HG03439 (cell line): Measurements from ENCODE around the gene JAG2.

Source experiments
- ATAC-seq: cut with Tn5 transposase; IDR thresholded peaks from one replicate; pipeline ENCODE4 v1.9.1; 2021; ENCODE audit warnings: mild to moderate bottlenecking, moderate library complexity; ENCODE audit not compliant: unreplicated experiment

JAG2 gene

DNA sequence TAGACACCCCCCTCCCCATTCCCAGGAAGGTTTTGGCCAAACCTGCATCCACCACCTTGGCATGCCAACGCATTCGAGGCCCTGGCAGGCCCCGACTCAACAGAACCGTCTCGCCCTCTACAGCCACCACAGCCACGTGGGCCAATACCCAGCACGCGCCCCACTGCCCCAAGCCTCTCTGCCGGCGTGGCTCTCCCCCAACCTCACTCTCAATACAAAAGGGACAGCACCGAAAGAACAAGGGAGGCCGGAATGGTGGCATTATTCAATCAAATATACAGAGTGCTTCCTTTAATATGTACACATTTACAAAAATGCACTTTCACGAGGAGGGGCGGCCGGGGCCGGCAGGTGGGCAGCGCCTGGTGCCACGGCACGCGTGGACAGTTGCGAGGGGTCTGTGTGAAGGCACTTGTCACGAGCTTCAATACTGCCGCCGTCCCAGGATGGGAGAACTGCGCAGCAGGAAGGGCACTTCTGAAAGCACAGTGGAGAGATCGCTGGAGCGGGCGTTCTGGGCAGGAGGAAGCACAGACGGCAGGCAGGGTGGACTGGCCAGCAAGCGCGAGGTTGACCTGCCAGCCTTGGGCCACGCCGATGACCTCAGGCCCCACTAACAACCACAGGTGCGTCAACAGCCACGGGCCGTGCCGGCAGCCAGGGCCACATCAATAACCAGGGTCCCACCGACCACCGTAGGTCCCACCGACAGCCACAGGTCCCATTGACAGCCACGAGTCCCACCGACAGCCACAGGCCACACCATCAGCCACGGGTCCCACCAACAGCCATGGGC lies 26.9 kb downstream of the JAG2 start:
- no peak for ATAC-seq

GRCh38 chr14:105141026-105141425 lies 27.6 kb downstream of the JAG2 start:
- ATAC-seq = no peak

GRCh38 chr14:105140581-105140980 lies 28.0 kb downstream of the JAG2 start:
- no peak for ATAC-seq

- no peak for ATAC-seq
Observed at GRCh38 chr14:105139831-105140239, 28.7 kb downstream of the JAG2 start.

DNA sequence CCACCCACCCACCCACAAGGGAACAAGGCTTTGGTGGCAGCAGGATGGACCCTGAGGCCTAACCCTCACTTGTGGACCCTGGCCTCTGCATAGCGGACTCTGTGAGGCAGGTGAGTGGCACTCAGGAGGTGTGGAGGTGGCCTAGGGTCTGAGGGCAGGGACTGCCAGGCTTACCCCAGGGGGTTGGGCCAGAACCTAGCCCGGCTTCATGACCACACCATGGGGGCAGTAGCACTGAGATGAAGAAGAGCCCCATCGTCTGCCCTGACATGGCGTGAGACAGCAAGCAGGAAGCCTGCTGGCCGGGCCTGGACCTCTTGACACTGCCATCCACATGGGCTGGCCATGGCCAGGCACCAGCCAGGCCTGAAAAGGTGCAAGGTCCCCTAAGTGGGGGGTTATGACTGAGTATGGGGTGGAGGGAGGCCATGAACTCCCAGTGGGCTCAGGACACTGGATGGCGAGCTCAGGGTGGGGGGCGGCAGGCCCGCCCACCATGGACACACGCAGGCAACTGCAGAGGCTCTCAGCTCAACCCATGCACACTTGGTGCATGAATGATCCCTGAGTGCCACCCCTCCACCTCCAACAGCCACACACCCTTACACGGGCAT lies 29.3 kb downstream of the JAG2 start:
- ATAC-seq = no peak

GRCh38 chr14:105138551-105139111 lies 29.9 kb downstream of the JAG2 start:
- ATAC-seq = no peak

GRCh38 chr14:105138021-105138541 lies 30.5 kb downstream of the JAG2 start:
- no peak for ATAC-seq

DNA sequence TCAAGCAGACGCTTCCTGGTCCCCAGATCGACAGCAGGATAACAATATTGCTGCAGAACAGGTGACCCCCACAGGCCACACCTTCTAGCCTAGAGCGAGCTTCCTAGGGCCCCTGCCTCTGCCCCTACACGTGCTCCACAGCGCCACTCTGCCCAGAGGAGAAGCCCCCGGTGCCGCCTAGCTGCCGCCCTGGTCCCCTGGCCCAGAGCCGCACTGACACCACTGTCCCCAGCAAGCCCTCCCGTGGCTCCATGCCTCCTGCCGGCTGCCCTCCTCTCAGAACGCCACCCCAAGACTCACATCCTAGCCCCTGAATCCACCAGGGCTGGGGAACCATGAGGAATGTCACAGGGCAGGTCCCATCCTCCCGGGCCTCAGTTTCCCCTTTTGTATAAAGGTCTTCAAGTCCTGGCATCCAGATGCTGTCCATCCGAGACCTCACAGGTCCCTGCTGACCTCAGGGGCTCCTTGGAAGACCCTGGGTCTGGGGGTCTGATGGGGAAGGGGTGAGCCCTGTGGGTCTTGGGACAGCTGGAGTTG lies 31.0 kb downstream of the JAG2 start:
- ATAC-seq = no peak

GRCh38 chr14:105136401-105137322 lies 31.9 kb downstream of the JAG2 start:
- no peak for ATAC-seq

DNA sequence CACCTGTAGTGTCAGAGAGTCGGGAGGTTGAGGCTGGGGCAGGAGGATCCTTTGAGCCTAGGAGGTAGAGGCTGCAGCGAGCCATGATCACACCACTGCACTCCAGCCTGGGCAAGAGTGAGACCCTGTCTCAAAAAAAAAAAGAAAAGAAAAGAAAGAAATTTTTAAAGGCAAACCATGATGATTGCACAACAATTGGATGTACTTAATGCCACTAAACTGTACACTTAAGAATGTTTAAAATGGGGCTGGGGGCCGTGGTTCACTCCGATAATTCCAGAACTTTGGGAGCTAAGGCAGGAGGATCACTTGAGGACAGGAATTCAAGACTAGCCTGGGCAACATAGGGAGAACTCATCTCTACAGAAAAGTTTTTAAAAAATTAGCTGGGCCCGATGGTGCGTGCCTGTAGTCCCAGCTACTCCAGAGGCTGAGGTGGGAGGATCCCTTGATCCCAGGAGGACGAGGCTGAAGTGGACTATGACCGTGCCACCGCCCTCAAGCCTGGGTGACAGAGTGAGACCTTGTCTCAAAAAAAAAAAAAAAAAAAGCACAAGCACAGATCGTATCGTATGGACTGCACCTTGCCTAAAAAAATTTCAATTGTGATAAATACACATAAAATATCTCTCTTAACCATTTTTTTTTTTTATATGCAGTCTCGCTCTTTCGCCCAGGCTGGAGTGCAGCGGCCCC lies 32.7 kb downstream of the JAG2 start:
- no peak for ATAC-seq

- no peak for ATAC-seq
Observed at GRCh38 chr14:105132921-105133654, 35.5 kb downstream of the JAG2 start.

- no peak for ATAC-seq
Observed at GRCh38 chr14:105131241-105131640, 37.3 kb downstream of the JAG2 start.

DNA sequence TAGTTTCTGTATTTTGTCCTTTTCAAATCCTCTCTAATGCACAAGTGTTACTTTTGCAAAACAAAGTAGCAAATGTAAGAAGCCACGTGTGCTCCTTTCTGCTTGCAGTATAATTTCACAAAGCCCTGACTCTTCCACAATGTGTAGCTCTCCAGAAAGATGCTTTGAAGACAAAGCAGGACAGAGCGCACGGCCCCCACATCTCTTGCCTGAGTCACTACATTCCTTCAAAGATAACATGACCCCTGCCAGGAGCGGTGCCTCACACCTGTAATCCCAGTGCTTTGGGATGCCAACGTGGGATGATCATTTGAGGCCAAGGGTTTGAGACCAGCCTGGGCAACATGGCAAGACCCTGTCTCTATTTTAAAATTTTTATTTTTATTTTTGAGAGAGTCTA lies 40.5 kb downstream of the JAG2 start:
- no peak for ATAC-seq

DNA sequence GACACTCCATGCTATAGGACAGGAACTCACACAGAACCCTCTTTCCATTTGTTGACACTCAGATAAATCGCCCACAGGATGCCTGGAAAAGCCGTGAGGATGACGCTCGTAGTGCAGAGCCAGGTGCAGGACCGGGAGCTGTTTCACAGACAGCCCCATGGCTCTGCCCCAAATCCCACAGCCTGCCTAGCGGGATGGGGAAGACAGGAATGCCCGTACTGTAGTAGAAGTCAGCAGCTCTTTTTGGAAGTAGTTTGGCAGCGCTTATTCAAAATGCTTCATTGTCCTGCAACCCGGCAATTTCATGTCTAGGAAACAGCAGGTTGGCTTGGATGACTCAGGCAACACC lies 41.6 kb downstream of the JAG2 start:
- ATAC-seq = no peak

DNA sequence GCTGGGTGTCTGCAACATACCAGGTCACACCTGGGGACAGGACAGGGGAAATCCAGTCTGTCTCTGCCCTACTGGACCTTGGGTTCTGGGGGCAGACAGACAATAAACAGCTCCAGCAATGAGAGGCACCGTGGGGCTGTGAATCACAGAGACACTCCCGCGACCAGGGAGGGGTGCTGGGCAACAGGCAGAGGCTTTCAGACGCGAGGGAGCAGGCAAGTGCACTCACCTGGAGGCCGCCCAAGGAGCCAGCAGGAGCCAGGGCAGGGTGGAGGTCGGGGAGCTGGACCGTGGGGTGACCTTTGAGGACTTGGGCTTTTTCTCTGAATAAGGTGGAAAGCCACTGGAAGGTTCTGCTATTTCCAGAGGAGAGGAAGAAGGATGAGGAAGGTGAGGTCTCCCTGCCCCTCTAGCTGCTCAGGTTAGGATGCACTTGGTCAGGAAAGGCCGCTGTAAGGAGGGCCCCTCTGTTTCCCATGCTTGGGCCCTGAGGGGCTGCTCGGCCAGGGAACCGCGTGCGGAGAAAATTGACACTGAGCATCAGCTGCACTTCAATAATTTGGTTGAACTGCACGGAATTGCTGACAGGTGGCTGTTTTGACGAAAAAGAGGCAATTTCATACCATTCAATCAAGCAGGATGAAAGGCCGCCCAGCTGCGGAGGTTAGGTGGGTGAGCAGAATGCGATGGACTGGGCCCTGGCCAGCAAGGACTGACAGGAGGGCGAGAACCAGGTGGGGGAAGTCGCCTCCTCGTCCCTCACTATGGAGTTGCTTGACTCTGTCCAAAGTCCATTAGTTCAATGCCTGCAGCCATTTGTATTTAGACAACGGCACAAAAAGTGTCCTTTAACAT lies 42.2 kb downstream of the JAG2 start:
- ATAC-seq = no peak

- no peak for ATAC-seq
Observed at GRCh38 chr14:105124823-105125222, 43.8 kb downstream of the JAG2 start.

GRCh38 chr14:105123981-105124765 lies 44.4 kb downstream of the JAG2 start:
- ATAC-seq = no peak
